ENCODE results near the gene CFL1. TPM values are rescaled to one million over a fixed set of nuclear protein-coding genes. Genes with fewer than 3 reads are reported as not detected.
A peak's percentile ranks its signal among the peaks of the same experiment; 100 is the strongest.

Gene CFL1
- total and polyA plus RNA-seq, 12 donors: 159 to 962 (median 320) TPM

DNA sequence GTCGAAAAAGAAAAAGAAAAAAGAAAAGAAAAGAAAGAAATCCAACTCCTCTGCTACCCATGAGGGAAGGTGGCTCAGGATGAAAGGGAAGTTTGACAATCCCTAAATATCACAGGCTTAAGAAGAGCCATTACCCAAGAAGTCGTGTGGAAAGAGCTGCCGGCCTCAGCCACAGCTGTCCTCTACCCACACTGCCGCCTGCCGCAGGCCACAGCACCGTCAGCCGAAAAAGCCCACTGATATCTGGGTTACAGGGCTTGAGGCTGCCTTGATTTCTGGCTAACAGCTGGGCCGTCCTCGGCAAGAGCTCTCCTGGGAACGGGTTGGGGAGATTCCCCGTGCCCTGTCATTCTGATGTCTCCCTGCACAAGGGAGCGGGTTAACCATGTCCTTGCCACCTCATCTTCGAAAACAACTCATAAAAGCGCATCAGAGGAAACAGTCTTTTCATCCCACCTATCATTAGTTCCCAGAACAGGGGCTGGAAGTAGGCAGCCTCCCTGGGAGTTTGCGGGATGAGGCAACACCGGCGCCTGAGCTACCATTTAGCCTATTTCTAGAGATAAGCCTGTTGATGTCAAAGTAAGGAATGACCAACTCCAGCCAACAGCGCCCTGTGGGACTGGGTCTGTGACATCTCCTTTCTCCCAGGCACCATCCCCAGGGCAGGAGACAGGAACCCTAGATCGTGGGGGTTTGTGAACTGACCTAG, 46.1 kb downstream of the CFL1 start:
- 43 to 50% methylated on average over 19 of the region's 19 CpGs for WGBS, 2 donors
- peaks cover 0 to 7% (median 0%) of the 10 kb centered on the region in 9 donors for H3K36me3 ChIP-seq
- ATAC-seq (peak in 1 of 8 donors; percentile 63), DNase-seq (no peak)
- no peak overlapping the region for H3K27ac ChIP-seq
- intact Hi-C loops (cut with DNase I): loop anchor here in 5 of 10 donors (5.0 to 10.0 kb wide), 4 partner anchors 47 to 187 kb away; no protein-coding TSS in a partner anchor
- no peak overlapping the region for H3K4me3 ChIP-seq
- H3K9me3 ChIP-seq: no peaks in the 10 kb centered on the region
- TF ChIP-seq, protein P1, sequence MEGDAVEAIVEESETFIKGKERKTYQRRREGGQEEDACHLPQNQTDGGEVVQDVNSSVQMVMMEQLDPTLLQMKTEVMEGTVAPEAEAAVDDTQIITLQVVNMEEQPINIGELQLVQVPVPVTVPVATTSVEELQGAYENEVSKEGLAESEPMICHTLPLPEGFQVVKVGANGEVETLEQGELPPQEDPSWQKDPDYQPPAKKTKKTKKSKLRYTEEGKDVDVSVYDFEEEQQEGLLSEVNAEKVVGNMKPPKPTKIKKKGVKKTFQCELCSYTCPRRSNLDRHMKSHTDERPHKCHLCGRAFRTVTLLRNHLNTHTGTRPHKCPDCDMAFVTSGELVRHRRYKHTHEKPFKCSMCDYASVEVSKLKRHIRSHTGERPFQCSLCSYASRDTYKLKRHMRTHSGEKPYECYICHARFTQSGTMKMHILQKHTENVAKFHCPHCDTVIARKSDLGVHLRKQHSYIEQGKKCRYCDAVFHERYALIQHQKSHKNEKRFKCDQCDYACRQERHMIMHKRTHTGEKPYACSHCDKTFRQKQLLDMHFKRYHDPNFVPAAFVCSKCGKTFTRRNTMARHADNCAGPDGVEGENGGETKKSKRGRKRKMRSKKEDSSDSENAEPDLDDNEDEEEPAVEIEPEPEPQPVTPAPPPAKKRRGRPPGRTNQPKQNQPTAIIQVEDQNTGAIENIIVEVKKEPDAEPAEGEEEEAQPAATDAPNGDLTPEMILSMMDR (IDR thresholded peaks at IDR 0.05): no peak
- H3K27me3 ChIP-seq: peaks cover 0 to 30% (median 7%) of the 10 kb centered on the region in 7 donors
- peaks cover 2 to 25% (median 5%) of the 10 kb centered on the region in 9 donors for H3K4me1 ChIP-seq

DNA sequence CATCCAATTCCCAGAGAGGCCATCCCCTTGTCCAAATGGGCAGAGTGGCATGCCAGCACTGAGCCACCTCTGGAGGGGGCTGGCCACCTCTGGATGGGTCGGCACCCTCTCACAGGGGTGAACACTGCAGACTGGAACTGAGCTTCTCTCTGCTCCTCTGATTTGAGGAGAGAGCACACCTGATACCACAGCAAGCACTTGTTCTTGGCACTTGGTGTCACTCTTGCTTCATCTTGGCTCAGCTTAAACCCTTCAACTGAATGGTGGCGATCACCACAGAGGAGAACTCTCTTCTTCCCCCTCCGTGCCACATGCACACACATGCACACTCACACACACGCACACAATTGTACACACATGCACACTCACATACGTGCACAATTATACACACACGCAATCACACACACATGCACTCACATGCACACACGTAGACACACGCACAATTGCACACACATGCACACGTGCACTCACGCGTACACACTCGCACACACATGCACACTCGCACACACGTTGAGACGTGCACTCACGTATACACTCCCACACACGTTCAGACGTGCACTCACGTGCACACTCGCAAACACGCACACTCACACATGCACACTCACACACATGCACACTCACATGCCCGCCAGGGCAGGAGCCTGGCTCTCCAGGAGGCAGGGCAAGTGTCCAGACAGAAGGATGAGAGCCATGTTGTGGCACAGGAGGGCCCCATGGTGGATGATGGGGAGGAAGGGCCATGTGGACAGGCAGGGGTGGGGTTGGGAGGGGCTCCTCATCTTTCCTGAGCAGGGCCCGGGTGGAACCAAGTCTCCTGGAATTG, 47.7 kb downstream of the CFL1 start:
- TF ChIP-seq, protein P1 (IDR thresholded peaks at IDR 0.05): no peak
- peaks cover 0 to 46% (median 18%) of the 10 kb centered on the region in 7 donors for H3K27me3 ChIP-seq
- intact Hi-C loops (cut with DNase I): loop anchor here in 5 of 10 donors (5.0 to 10.0 kb wide), 4 partner anchors 45 to 185 kb away; no protein-coding TSS in a partner anchor
- peaks cover 0 to 23% (median 5%) of the 10 kb centered on the region in 9 donors for H3K4me1 ChIP-seq
- peaks cover 0 to 6% (median 0%) of the 10 kb centered on the region in 9 donors for H3K36me3 ChIP-seq
- DNase-seq (no peak), ATAC-seq (peak in 3 of 8 donors; percentile 18 to 27 (median 23))
- no peak overlapping the region for H3K27ac ChIP-seq
- H3K9me3 ChIP-seq: no peaks in the 10 kb centered on the region
- 83 to 84% methylated on average over 23 of the region's 23 CpGs for WGBS, 2 donors
- no peak overlapping the region for H3K4me3 ChIP-seq

DNA sequence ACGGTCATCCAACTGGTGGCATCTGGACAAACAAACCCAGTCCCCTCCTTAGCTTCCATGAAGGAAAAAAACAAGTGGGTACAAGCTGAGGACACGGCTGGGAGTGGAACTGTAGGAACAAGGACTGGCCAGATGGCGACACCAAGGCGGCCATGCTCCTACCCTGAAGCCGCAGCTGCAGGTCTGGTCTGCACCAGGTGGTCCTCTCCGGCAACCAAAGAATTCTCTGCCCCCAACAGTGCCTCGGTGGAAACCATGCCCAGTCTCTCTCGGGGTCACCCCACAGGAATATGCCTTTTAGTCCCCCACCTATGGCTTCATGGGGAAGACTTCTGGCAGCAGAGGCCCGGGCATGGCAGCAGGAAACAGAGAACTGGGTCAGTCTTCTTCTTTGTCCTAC, 48.5 kb downstream of the CFL1 start:
- intact Hi-C loops (cut with DNase I): no loop called here
- Histone ChIP-seq H3K27me3 (peaks cover 0 to 53% (median 25%) of the 10 kb centered on the region in 7 donors), H3K4me3 (no peak overlapping the region), H3K9me3 (no peaks in the 10 kb centered on the region), H3K36me3 (no peaks in the 10 kb centered on the region), H3K27ac (no peak overlapping the region), H3K4me1 (peaks cover 0 to 17% (median 2%) of the 10 kb centered on the region in 9 donors)
- TF ChIP-seq, protein P1 (IDR thresholded peaks at IDR 0.05): no peak
- ATAC-seq (no peak), DNase-seq (no peak)
- 82 to 84% methylated on average over 9 of the region's 9 CpGs for WGBS, 2 donors

DNA sequence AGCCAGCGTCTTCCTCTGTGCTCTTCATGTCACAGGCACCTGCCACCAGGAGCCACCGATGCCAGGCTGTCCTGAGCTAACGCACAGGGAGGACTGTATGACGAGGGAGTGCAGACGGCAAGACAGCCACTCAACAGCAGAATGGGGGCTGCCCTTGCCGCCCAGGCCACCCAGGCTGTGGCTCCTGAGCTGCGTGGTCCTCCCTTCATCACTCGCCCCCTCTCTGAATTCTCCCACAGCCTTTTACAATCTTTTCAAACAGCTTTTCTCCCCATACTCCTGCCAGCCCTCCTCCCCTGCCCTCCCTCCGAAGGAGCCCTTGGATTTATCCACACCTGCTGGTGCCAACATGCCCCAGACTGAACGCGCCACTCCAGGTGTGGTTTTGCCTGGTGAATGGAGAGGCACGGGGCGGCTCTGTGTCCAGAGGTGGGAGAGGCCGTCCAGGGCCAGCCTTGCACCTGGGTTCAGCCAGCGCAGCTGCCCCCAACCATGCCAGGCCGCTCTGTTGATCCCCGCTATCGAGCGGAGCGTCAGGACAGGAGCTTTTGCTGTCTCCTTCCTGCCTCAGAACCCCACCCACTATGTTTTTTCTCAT, 49.1 kb downstream of the CFL1 start:
- no peaks in the 10 kb centered on the region for H3K9me3 ChIP-seq
- peaks cover 0 to 10% (median 2%) of the 10 kb centered on the region in 9 donors for H3K4me1 ChIP-seq
- ATAC-seq (no peak), DNase-seq (no peak)
- TF ChIP-seq, protein P1 (IDR thresholded peaks at IDR 0.05): no peak
- H3K27me3 ChIP-seq: peaks cover 0 to 60% (median 32%) of the 10 kb centered on the region in 7 donors
- intact Hi-C loops (cut with DNase I): no loop called here
- no peak overlapping the region for H3K27ac ChIP-seq
- H3K4me3 ChIP-seq: no peak overlapping the region
- no peaks in the 10 kb centered on the region for H3K36me3 ChIP-seq
- 76 to 77% methylated on average over 20 of the region's 20 CpGs for WGBS, 2 donors
